NCI-H146 treated with DMSO at 0.1 percent for 48 hours (cell line): Measurements from ENCODE around the gene TADA2B.

ENCODE experiments used
- DNase-seq: peaks from one replicate; lab custom pipeline; 2025; ENCODE audit not compliant: unreplicated experiment; lab: John Stamatoyannopoulos, UW

The TADA2B gene

DNA sequence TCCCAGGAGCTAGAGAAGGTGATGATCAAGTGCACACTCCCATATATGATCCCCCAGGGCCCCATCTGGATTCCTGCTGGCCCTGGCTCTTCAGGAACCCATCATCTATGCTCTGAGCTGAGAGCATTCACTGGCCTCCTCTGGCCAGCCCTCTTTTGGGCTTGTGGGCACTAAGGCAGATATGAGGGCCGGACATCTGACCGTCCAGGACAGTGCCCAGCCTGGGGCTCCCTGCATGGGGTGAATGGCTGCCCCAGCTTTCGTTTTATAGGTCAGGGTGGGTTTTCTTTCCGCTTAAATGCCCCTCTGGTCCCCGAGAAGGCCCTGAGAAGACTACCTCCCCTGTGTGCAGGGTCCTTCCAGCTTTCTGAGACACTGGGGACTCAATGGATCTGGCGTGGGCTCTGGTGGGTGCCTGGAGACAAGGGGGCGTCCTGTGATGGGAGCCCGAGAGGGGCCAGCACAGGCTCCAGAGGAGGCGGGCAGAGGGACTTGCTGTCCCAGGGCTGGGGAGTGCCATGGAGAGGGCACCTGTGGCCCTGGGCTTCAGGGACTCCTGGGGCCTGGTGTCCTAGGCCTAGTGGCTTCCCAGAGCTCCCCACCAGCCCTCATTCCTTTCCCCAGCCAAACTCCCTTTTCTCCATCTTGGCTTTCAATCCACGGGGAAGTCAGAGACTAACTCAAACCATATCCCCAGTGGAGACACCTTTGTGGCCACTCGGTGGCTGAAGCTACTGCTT lies 64.2 kb downstream of the TADA2B start:
- DNase-seq, result no peak
